Endothelial cell of umbilical vein (primary cell): ENCODE data around the gene TIMP4. TPM values are rescaled to one million over a fixed set of nuclear protein-coding genes. Genes with fewer than 3 reads are reported as not detected.
A peak's percentile ranks its signal among the peaks of the same experiment; 100 is the strongest.

Experiments
- BruUV-seq: library from RNA; stranded (reverse); fragments of 400-500 nt; replicated peaks from 2 replicates; lab custom pipeline; 2021; lab: Mats Ljungman, UMichigan
- CTCF ChIA-PET: fragments of 300-600, 350-600 bp; sonication (Branson Sonifier 250); formaldehyde crosslinking; loops from one replicate; lab custom pipeline; 2021; ENCODE audit warnings: antibody characterized with exemption, inconsistent platforms; lab: Charles Lee
- POLR2A ChIA-PET: fragments of 300-600, 350-600 bp; sonication (Branson Sonifier 250); formaldehyde crosslinking; loops from one replicate; lab custom pipeline; 2021; ENCODE audit warnings: antibody characterized with exemption, inconsistent platforms; lab: Charles Lee
- DNase-seq: peaks from one replicate; pipeline ENCODE4 v3.0.0-alpha.2; 2011; ENCODE audit warnings: low read depth, low spot score
- FAIRE-seq: peaks from 2 replicates; lab custom pipeline; 2011; peaks lifted over from hg19 to GRCh38; lab: Jason Lieb, UNC
- H2AFZ ChIP-seq: 2 replicates; pipeline ENCODE4 v1.6.0; 2012; ENCODE audit warnings: low read depth, low read length, control low read depth, inconsistent platforms
- H3K27ac ChIP-seq: 2 replicates; pipeline ENCODE4 v1.5.1; 2011; ENCODE audit warnings: low read depth, mild to moderate bottlenecking, control low read depth, low read length, moderate library complexity; ENCODE audit not compliant: insufficient read depth
- H3K27me3 ChIP-seq, 2 experiments: 2 replicates each; pipeline versions ENCODE4 v1.6.0 to v1.6.1; 2011; ENCODE audit warnings: low read length in 2 of 2, mixed read lengths in 1 of 2; ENCODE audit not compliant: control insufficient read depth in 2 of 2, insufficient read depth in 2 of 2
- H3K36me3 ChIP-seq, 2 experiments: 2 replicates in 1 of 2; 3 replicates in 1 of 2; pipeline ENCODE4 v1.5.1; 2011; ENCODE audit warnings: low read length in 2 of 2, mild to moderate bottlenecking in 1 of 2, moderate library complexity in 1 of 2; ENCODE audit not compliant: control insufficient read depth in 2 of 2, insufficient read depth in 2 of 2; ENCODE audit errors: extremely low read depth in 1 of 2
- H3K4me1 ChIP-seq: 3 replicates; pipeline ENCODE4 v1.5.1; 2011; ENCODE audit warnings: mild to moderate bottlenecking, low read length; ENCODE audit not compliant: control insufficient read depth, insufficient read depth; ENCODE audit errors: extremely low read depth
- H3K4me2 ChIP-seq: 2 replicates; pipeline ENCODE4 v1.6.1; 2011; ENCODE audit warnings: low read length, control low read depth, mixed read lengths; ENCODE audit not compliant: insufficient read depth
- H3K4me3 ChIP-seq, 3 experiments: fragments of 200-600 bp in 1 of 3; sonication (generic), shearing (Covaris generic) in 1 of 3; replicated peaks in 1 of 3; 2 replicates each; pipeline ENCODE4 v1.5.1; 2011 to 2016; ENCODE audit warnings: control low read depth in 3 of 3, low read length in 3 of 3, mild to moderate bottlenecking in 2 of 3, inconsistent platforms in 1 of 3, low read depth in 1 of 3, moderate library complexity in 1 of 3; ENCODE audit not compliant: insufficient read depth in 1 of 3
- H3K79me2 ChIP-seq: 2 replicates; pipeline ENCODE4 v1.6.0; 2012; ENCODE audit warnings: low read length, inconsistent platforms; ENCODE audit not compliant: control insufficient read depth, insufficient read depth
- H3K9ac ChIP-seq: replicated peaks from 2 replicates; pipeline ENCODE3; 2011; ENCODE audit warnings: low read length, control low read depth; ENCODE audit not compliant: insufficient read depth; ENCODE audit errors: extremely low read depth
- H3K9me1 ChIP-seq: replicated peaks from 3 replicates; pipeline ENCODE4 v1.6.0; 2011; ENCODE audit warnings: mild to moderate bottlenecking, low read length; ENCODE audit not compliant: control insufficient read depth, insufficient read depth; ENCODE audit errors: extremely low read depth
- H3K9me3 ChIP-seq: replicated peaks from 2 replicates; pipeline ENCODE4 v1.5.1; 2012; ENCODE audit warnings: low read length, inconsistent platforms; ENCODE audit not compliant: control insufficient read depth, insufficient read depth
- H4K20me1 ChIP-seq: replicated peaks from 2 replicates; pipeline ENCODE3; 2011; ENCODE audit warnings: mild to moderate bottlenecking, low read length; ENCODE audit not compliant: control insufficient read depth, insufficient read depth; ENCODE audit errors: extremely low read depth
- CTCF ChIP-seq, 2 donors: IDR thresholded peaks; 1 replicate in 1 of 2; 2 replicates in 1 of 2; pipeline ENCODE4 v1.5.1; 2011; ENCODE audit warnings: low read length in 2 of 2, mild to moderate bottlenecking in 2 of 2, moderate library complexity in 2 of 2, control low read depth in 1 of 2, inconsistent platforms in 1 of 2, low read depth in 1 of 2; ENCODE audit not compliant: insufficient read depth in 1 of 2; ENCODE audit errors: extremely low read depth in 1 of 2
- EZH2 ChIP-seq: IDR thresholded peaks from 2 replicates; pipeline ENCODE4 v1.6.1; 2012; ENCODE audit warnings: borderline replicate concordance, low read depth, mild to moderate bottlenecking, moderate library complexity, low read length, inconsistent platforms; ENCODE audit not compliant: severe bottlenecking
- FOS ChIP-seq: IDR thresholded peaks from 2 replicates; pipeline ENCODE4 v1.6.1; 2011; ENCODE audit warnings: mild to moderate bottlenecking, low read length, moderate library complexity, borderline replicate concordance; ENCODE audit not compliant: insufficient read depth
- GATA2 ChIP-seq: IDR thresholded peaks from 2 replicates; pipeline ENCODE4 v1.7.0; 2011; ENCODE audit warnings: low read depth, mild to moderate bottlenecking, moderate library complexity, mixed read lengths, low read length; ENCODE audit not compliant: insufficient read length, insufficient read depth
- JUN ChIP-seq: IDR thresholded peaks from 2 replicates; pipeline ENCODE4 v1.6.1; 2011; ENCODE audit warnings: borderline replicate concordance, low read depth; ENCODE audit not compliant: insufficient read length, insufficient read depth
- MAX ChIP-seq: IDR thresholded peaks from 2 replicates; pipeline ENCODE4 v1.6.1; 2011; ENCODE audit not compliant: insufficient read depth, insufficient read length
- MYC ChIP-seq: IDR thresholded peaks from one replicate; pipeline ENCODE4 v1.6.1; 2011; ENCODE audit warnings: mild to moderate bottlenecking, low read depth, low read length
- POLR2A ChIP-seq: IDR thresholded peaks from 2 replicates; pipeline ENCODE4 v1.6.1; 2012; ENCODE audit warnings: low read depth, mild to moderate bottlenecking, control low read depth, low read length
- POLR2AphosphoS5 ChIP-seq: IDR thresholded peaks from 2 replicates; pipeline ENCODE4 v1.6.1; 2012; ENCODE audit warnings: low read depth, mild to moderate bottlenecking, control low read depth, low read length, moderate library complexity; ENCODE audit not compliant: insufficient read depth
- dilution Hi-C: fragments of 300-500 bp; cut with MboI; formaldehyde crosslinking; loops from one replicate; pipeline ENCODE4 v1.15.0; 2019; ENCODE audit warnings: low sequenced_read_pairs; ENCODE audit not compliant: extremely low pct_ligation_motif_present
- intact Hi-C: fragments of 100-400 bp; cut with micrococcal nuclease; formaldehyde crosslinking; loops from one replicate; pipeline ENCODE4 v1.10.0; 2022
- polyA plus RNA-seq, 4 experiments: library from polyadenylated mRNA; depleted of rRNA in 3 of 4; stranded (reverse) in 3 of 4; unstranded in 1 of 4; fragments of >200 nt; gene quantifications; 2 replicates each; pipeline versions ENCODE4 v1.2.1 to v1.2.3, GENCODE V29; 2011 to 2012; ENCODE audit warnings: missing spikeins in 1 of 4
- total RNA-seq: library from RNA; stranded (reverse); gene quantifications from 2 replicates; pipeline ENCODE4 v1.2.3, GENCODE V29; 2021

Gene TIMP4
- total and polyA plus RNA-seq, 2 donors (not counting 3 experiments of a cell fraction or from before 2014, with no cell fraction given) = 0.07 to 0.40 TPM

- Histone ChIP-seq H3K4me2 (peak overlapping the region; percentile 43), H3K27ac (peak overlapping the region; percentile 84), H3K9me3 (no peaks in the 10 kb centered on the region), H3K9me1 (no peaks in the 10 kb centered on the region), H3K4me1 (peaks cover 24% of the 10 kb centered on the region), H4K20me1 (no peaks in the 10 kb centered on the region), H3K9ac (no peak overlapping the region), H3K4me3 (no peak overlapping the region), H2AFZ (no peak overlapping the region), H3K27me3 (no peaks in the 10 kb centered on the region), H3K79me2 (no peaks in the 10 kb centered on the region), H3K36me3 (no peaks in the 10 kb centered on the region)
- no TSS peak for BruUV-seq
- intact Hi-C loops (loop anchor here (1.0 to 5.0 kb wide), 3 partner anchors 13 to 212 kb away; no protein-coding TSS in a partner anchor), dilution Hi-C loops (no loop called here)
- CTCF ChIA-PET = interaction anchor here (1.0 kb wide), 1 partner anchor 287 kb away, joined by 5 read pairs; no protein-coding TSS in a partner anchor
- no peak for FAIRE-seq
- POLR2A ChIA-PET = no interaction called here
- no peak for DNase-seq
- TF ChIP-seq GATA2 (no peak), POLR2A (no peak), JUN (no peak)
These were observed 34.2 kb upstream of the TIMP4 start for GRCh38 chr3:12192655-12193484.

GRCh38 chr3:12192173-12192572 is 33.5 kb upstream of the TIMP4 start:
- Histone ChIP-seq H3K4me2 (peak overlapping the region; percentile 20), H3K9me3 (no peaks in the 10 kb centered on the region), H2AFZ (no peak overlapping the region), H3K79me2 (no peaks in the 10 kb centered on the region), H3K27ac (no peak overlapping the region), H3K9ac (no peak overlapping the region), H3K9me1 (no peaks in the 10 kb centered on the region), H3K36me3 (no peaks in the 10 kb centered on the region), H3K4me3 (no peak overlapping the region), H4K20me1 (no peaks in the 10 kb centered on the region), H3K27me3 (no peaks in the 10 kb centered on the region), H3K4me1 (peaks cover 28% of the 10 kb centered on the region)
- DNase-seq = no peak
- no TSS peak for BruUV-seq
- ChIA-PET CTCF (interaction anchor here (1.0 kb wide), 1 partner anchor 288 kb away, joined by 5 read pairs; no protein-coding TSS in a partner anchor), POLR2A (no interaction called here)
- FAIRE-seq = no peak
- dilution Hi-C loops (no loop called here), intact Hi-C loops (loop anchor here (5.0 kb wide), 1 partner anchor 160 kb away; no protein-coding TSS in a partner anchor)
- no peak for TF ChIP-seq MYC
- TF ChIP-seq CTCF (IDR thresholded peaks at IDR 0.05; ENCODE audit: extremely low read depth in 1 of 2, insufficient read depth in 1 of 2, low read depth in 1 of 2, low read length in 2 of 2) = no peak
- TF ChIP-seq MAX = no peak
- no peak for TF ChIP-seq JUN
- no peak for TF ChIP-seq POLR2AphosphoS5
- no peak for TF ChIP-seq GATA2
- no peak for TF ChIP-seq EZH2
- TF ChIP-seq FOS = no peak
- no peak for TF ChIP-seq POLR2A
